GM21717 (cell line): ENCODE measurements around the gene ADH7.
"Not testable (repeated sequence)": the region's sequence is repeated elsewhere in the genome, so short reads cannot be mapped to it uniquely, and the experiment has no call there.

Experiments
- ATAC-seq: cut with Tn5 transposase; IDR thresholded peaks from one replicate; pipeline ENCODE4 v1.9.1; 2021; ENCODE audit warnings: mild to moderate bottlenecking, moderate library complexity; ENCODE audit not compliant: unreplicated experiment

Gene ADH7

GRCh38 chr4:99382745-99383360 lies 52.3 kb downstream of the ADH7 start:
- no peak for ATAC-seq

DNA sequence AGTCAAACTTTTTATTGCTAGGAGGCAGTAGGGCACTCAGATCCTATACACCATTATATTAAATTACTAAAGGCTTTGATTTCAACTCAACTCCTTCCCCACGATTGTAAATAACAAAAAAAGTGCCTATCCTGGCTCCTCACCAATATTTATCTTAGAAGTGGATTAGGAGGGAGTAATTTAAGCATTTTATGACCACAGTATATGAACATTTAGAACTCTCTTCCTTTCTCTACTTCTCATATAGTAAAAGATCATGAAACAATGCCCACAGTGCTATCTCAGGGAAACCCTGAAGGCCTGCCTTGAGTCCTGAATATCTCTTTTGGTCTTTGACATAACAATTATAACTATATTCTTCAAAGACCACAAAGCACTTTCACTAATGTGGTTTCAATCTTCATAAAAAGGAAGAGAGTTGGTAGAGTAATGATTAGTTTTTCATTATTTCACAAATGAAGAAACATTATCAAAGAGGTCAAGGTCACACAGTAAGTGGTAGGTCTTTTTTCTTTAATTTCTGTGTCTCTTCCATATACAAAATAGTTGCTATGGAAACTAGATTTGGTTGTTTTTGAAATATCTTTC lies 53.5 kb downstream of the ADH7 start:
- no peak for ATAC-seq

DNA sequence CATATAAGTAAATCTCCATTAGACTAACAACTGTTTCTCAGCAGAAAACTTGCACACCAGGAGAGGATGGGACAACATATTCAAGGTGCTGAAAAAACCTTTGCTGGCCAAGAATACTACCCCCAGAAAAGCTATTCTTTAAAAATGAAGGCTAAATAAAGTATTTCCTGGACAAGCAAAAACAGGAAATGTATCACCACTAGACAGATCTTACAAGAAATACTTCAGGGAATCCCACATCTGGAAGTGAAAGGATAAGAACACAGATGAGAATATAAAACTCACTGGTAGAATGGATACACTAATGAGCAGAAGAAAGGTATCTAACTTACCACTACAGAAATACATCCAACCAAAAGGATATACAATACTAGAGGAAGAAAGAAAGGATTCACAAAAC lies 55.6 kb downstream of the ADH7 start:
- ATAC-seq: no peak

DNA sequence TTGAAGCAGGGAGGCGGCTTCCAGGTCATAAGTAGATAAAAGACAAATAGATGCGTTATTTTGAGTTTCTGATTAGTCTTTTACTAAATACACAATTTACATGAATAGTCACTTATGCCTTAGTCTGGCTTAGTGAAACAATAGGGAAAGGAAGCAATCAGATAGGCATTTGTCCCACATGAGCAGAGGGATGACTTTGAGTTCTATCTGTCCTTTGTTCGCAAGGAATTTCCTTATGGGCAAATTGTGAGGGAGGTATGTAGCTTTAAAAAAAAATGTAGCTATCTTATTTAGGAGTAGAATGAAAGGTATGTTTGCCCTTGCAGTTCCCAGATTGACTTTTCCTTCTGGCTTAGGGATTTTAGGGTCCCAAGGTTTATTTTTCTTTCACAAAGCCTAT lies 56.3 kb downstream of the ADH7 start:
- no peak for ATAC-seq

GRCh38 chr4:99377341-99377740 lies 57.8 kb downstream of the ADH7 start:
- ATAC-seq: not testable (repeated sequence)

- not testable (repeated sequence) for ATAC-seq
Observed at GRCh38 chr4:99372464-99372863, 62.7 kb downstream of the ADH7 start.

GRCh38 chr4:99367817-99368216 lies 67.3 kb downstream of the ADH7 start:
- ATAC-seq: not testable (repeated sequence)

- ATAC-seq: no peak
Observed at GRCh38 chr4:99366491-99366890, 68.7 kb downstream of the ADH7 start.

GRCh38 chr4:99362768-99363167 lies 72.4 kb downstream of the ADH7 start:
- no peak for ATAC-seq
